B cell (primary cell): ENCODE measurements around the gene PTPN11. TPM values are rescaled to one million over a fixed set of nuclear protein-coding genes. Genes with fewer than 3 reads are reported as not detected.

ENCODE experiments used
- ATAC-seq: fragments of 200-7000 bp; cut with Tn5 transposase; one replicate; pipeline ENCODE4 v1.10.0; 2021; ENCODE audit warnings: low read depth, mild to moderate bottlenecking, moderate number of reproducible peaks, moderate library complexity
- CTCF ChIA-PET: fragments of 350-600 bp; sonication (Branson Sonifier 250); formaldehyde crosslinking; loops from one replicate; lab custom pipeline; 2021; ENCODE audit warnings: antibody characterized with exemption, inconsistent platforms; lab: Charles Lee
- POLR2A ChIA-PET: fragments of 350-600 bp; sonication (Branson Sonifier 250); formaldehyde crosslinking; loops from one replicate; lab custom pipeline; 2021; ENCODE audit warnings: antibody characterized with exemption; lab: Charles Lee
- DNase-seq: peaks from one replicate; pipeline ENCODE4 v3.0.0; 2013
- H2AFZ ChIP-seq: 2 replicates; pipeline ENCODE4 v1.6.1; 2012; ENCODE audit warnings: mild to moderate bottlenecking, low read depth, low read length; ENCODE audit not compliant: insufficient read depth, poor library complexity, severe bottlenecking
- H3K27ac ChIP-seq, 2 donors: 1 replicate in 1 of 2; 2 replicates in 1 of 2; pipeline ENCODE4 v1.5.1; 2012 to 2013; ENCODE audit warnings: low read length in 2 of 2, mild to moderate bottlenecking in 2 of 2, moderate library complexity in 1 of 2
- H3K27me3 ChIP-seq, 4 experiments: fragments of 200-600 bp in 1 of 4; sonication (generic) in 1 of 4; replicated peaks in 1 of 4; 1 replicate in 2 of 4; 2 replicates in 2 of 4; pipeline versions ENCODE4 v1.6.1 to v1.7.0; 2013 to 2016; ENCODE audit warnings: low read length in 3 of 4, mild to moderate bottlenecking in 2 of 4, mixed read lengths in 1 of 4, moderate library complexity in 1 of 4; ENCODE audit not compliant: insufficient read depth in 4 of 4, control insufficient read depth in 3 of 4; ENCODE audit errors: control extremely low read depth in 1 of 4
- H3K36me3 ChIP-seq, 2 experiments: replicated peaks in 1 of 2; 1 replicate in 1 of 2; 2 replicates in 1 of 2; pipeline versions ENCODE4 v1.6.1 to v1.7.1; 2013; ENCODE audit warnings: low read length in 1 of 2; ENCODE audit not compliant: insufficient read depth in 2 of 2, control insufficient read depth in 1 of 2; ENCODE audit errors: control extremely low read depth in 1 of 2, extremely low read depth in 1 of 2
- H3K4me1 ChIP-seq, 2 donors: fragments of 200-600 bp in 1 of 2; sonication (generic) in 1 of 2; 1 replicate in 1 of 2; 2 replicates in 1 of 2; pipeline versions ENCODE4 v1.5.1 to v1.6.1; 2013 to 2017; ENCODE audit warnings: low read length in 2 of 2; ENCODE audit not compliant: control insufficient read depth in 2 of 2, insufficient read depth in 2 of 2
- H3K4me2 ChIP-seq: replicated peaks from 2 replicates; pipeline ENCODE3; 2012; ENCODE audit warnings: mild to moderate bottlenecking, low read depth, low read length; ENCODE audit not compliant: poor library complexity, severe bottlenecking
- H3K4me3 ChIP-seq, 5 experiments: fragments of 200-600 bp in 1 of 5; sonication (generic) in 1 of 5; 1 replicate in 3 of 5; 2 replicates in 2 of 5; pipeline versions ENCODE4 v1.5.1 to v1.7.0; 2011 to 2016; ENCODE audit warnings: low read length in 4 of 5, mild to moderate bottlenecking in 4 of 5, low read depth in 2 of 5, control low read depth in 1 of 5, moderate library complexity in 1 of 5; ENCODE audit not compliant: insufficient read depth in 1 of 5; ENCODE audit errors: control extremely low read depth in 1 of 5, extremely low read depth in 1 of 5
- H3K79me2 ChIP-seq: fragments of 200-600 bp; sonication (generic); one replicate; pipeline ENCODE4 v1.6.0; 2016; ENCODE audit warnings: low read length; ENCODE audit not compliant: control insufficient read depth, insufficient read depth
- H3K9ac ChIP-seq: fragments of 200-600 bp; sonication (generic); 2 replicates; pipeline ENCODE4 v1.6.1; 2017; ENCODE audit warnings: mild to moderate bottlenecking, low read length, moderate library complexity
- H3K9me3 ChIP-seq, 3 donors: one replicate each; pipeline versions ENCODE4 v1.6.1 to v1.7.1; 2013; ENCODE audit warnings: low read length in 2 of 3; ENCODE audit not compliant: control insufficient read depth in 2 of 3, insufficient read depth in 1 of 3; ENCODE audit errors: control extremely low read depth in 1 of 3
- H4K20me1 ChIP-seq: 2 replicates; pipeline ENCODE4 v1.6.0; 2012; ENCODE audit warnings: mild to moderate bottlenecking, low read length; ENCODE audit not compliant: insufficient read depth, control insufficient read depth, poor library complexity, severe bottlenecking
- H3K27ac Mint-ChIP-seq: one replicate; pipeline ENCODE4 v1.8.0; 2021; ENCODE audit warnings: mixed read lengths
- H3K27me3 Mint-ChIP-seq: one replicate; pipeline ENCODE4 v1.8.0; 2021; ENCODE audit warnings: mixed read lengths
- H3K4me1 Mint-ChIP-seq: one replicate; pipeline ENCODE4 v1.8.0; 2021; ENCODE audit warnings: mixed read lengths
- H3K4me3 Mint-ChIP-seq: one replicate; pipeline ENCODE4 v1.8.0; 2021; ENCODE audit warnings: mixed read lengths
- H3K9me3 Mint-ChIP-seq: one replicate; pipeline ENCODE4 v1.8.0; 2022; ENCODE audit warnings: mixed read lengths; ENCODE audit not compliant: insufficient read depth
- EZH2 ChIP-seq: IDR thresholded peaks from 2 replicates; pipeline ENCODE4 v1.6.1; 2012; ENCODE audit warnings: borderline replicate concordance, low read depth, mild to moderate bottlenecking, moderate library complexity, low read length; ENCODE audit not compliant: insufficient read depth, poor library complexity, severe bottlenecking
- WGBS: methylation state at CpG from one replicate; pipeline ENCODE4 v1.1.5; 2013; ENCODE audit warnings: missing lambda C conversion rate; ENCODE audit not compliant: insufficient coverage; 5-methylcytosine and 5-hydroxymethylcytosine counted together
- intact Hi-C: fragments of 100-400 bp; cut with micrococcal nuclease; formaldehyde crosslinking; loops from one replicate; pipeline ENCODE4 v1.10.0; 2022
- polyA plus RNA-seq: library from polyadenylated mRNA; depleted of rRNA; stranded (reverse); fragments of >200 nt; gene quantifications from 2 replicates; pipeline ENCODE4 v1.2.3, GENCODE V29; 2012
- total RNA-seq, 2 donors: library from RNA; stranded (reverse); fragments of 120-200 nt in 1 of 2; gene quantifications; 1 replicate in 1 of 2; 2 replicates in 1 of 2; pipeline versions ENCODE4 v1.2.3 to v1.2.4, GENCODE V29; 2013 to 2022
- TF ChIP-seq, protein P1 (sequence below): fragments of 200-600 bp; IDR thresholded peaks from one replicate; pipeline ENCODE4 v1.8.0; 2022; ENCODE audit warnings: antibody characterized with exemption, mild to moderate bottlenecking

PTPN11 gene
- total and polyA plus RNA-seq, 2 donors (not counting 1 experiment from before 2014, with no cell fraction given) = 7.8 to 53.1 TPM

- Mint-ChIP-seq H3K27me3 (no peaks in the 10 kb centered on the region), H3K27ac (no peak overlapping the region), H3K4me3 (no peak overlapping the region), H3K4me1 (peaks cover 32% of the 10 kb centered on the region), H3K9me3 (no peaks in the 10 kb centered on the region)
- intact Hi-C loops = no loop called here
- H3K4me3 ChIP-seq = no peak overlapping the region
- no peak overlapping the region for H2AFZ ChIP-seq
- H3K9me3 ChIP-seq = no peaks in the 10 kb centered on the region
- CTCF ChIA-PET = interaction anchor here (1.7 kb wide), 1 partner anchor 13 kb away, joined by 8 read pairs; no protein-coding TSS in a partner anchor
- no peak overlapping the region for H3K27ac ChIP-seq
- no peak for TF ChIP-seq EZH2
- TF ChIP-seq, protein P1, sequence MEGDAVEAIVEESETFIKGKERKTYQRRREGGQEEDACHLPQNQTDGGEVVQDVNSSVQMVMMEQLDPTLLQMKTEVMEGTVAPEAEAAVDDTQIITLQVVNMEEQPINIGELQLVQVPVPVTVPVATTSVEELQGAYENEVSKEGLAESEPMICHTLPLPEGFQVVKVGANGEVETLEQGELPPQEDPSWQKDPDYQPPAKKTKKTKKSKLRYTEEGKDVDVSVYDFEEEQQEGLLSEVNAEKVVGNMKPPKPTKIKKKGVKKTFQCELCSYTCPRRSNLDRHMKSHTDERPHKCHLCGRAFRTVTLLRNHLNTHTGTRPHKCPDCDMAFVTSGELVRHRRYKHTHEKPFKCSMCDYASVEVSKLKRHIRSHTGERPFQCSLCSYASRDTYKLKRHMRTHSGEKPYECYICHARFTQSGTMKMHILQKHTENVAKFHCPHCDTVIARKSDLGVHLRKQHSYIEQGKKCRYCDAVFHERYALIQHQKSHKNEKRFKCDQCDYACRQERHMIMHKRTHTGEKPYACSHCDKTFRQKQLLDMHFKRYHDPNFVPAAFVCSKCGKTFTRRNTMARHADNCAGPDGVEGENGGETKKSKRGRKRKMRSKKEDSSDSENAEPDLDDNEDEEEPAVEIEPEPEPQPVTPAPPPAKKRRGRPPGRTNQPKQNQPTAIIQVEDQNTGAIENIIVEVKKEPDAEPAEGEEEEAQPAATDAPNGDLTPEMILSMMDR = no peak
- POLR2A ChIA-PET = no interaction called here
- H3K79me2 ChIP-seq = peaks cover 98% of the 10 kb centered on the region
- H3K4me1 ChIP-seq = peaks cover 2 to 6% of the 10 kb centered on the region in 2 donors
- no peak overlapping the region for H3K9ac ChIP-seq
- no peak overlapping the region for H3K4me2 ChIP-seq
- DNase-seq (no peak), ATAC-seq (no peak)
- H3K36me3 ChIP-seq = no peaks in the 10 kb centered on the region
- H3K27me3 ChIP-seq = no peaks in the 10 kb centered on the region
- H4K20me1 ChIP-seq = peaks cover 72% of the 10 kb centered on the region
- WGBS = no CpG with 5 or more reads among the region's 3 CpGs
Observed at GRCh38 chr12:112374166-112374740, 44.5 kb upstream of the PTPN11 start.

DNA sequence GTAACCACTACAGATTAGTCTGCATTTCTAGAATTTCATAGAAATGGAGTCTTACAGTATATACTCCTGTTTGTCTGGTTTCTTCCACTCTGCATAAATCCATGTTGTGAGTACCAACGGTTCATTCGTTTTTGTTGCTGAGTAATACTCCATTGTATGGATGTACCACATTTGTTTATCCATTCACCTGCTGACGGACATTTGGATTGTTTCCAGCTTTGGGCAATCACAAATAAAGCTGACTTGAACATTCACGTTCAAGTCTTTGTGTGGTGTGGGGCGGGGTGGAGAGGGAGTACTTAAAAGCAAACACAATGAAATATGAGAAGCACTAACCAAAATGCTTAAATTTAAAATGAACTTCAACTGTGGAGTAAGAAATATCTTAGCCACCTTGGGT is 43.6 kb upstream of the PTPN11 start:
- H3K4me2 ChIP-seq = no peak overlapping the region
- no peaks in the 10 kb centered on the region for H3K36me3 ChIP-seq
- no CpG with 5 or more reads among the region's 5 CpGs for whole genome bisulfite sequencing
- no peaks in the 10 kb centered on the region for H3K27me3 Mint-ChIP-seq
- CTCF ChIA-PET = interaction anchor here (0.8 to 1.7 kb wide), 2 partner anchors 12 to 172 kb away, joined by 3 to 8 read pairs; no protein-coding TSS in a partner anchor
- TF ChIP-seq, protein P1 = no peak
- no peak for TF ChIP-seq EZH2
- H3K27ac ChIP-seq = no peak overlapping the region
- H3K4me1 ChIP-seq = peaks cover 3 to 5% of the 10 kb centered on the region in 2 donors
- ATAC-seq (no peak), DNase-seq (no peak)
- H3K4me1 Mint-ChIP-seq = peaks cover 30% of the 10 kb centered on the region
- no peak overlapping the region for H3K4me3 ChIP-seq
- H3K27me3 ChIP-seq = no peaks in the 10 kb centered on the region
- H3K79me2 ChIP-seq = peaks cover 96% of the 10 kb centered on the region
- H3K9me3 Mint-ChIP-seq = no peaks in the 10 kb centered on the region
- peaks cover 64% of the 10 kb centered on the region for H4K20me1 ChIP-seq
- H3K4me3 Mint-ChIP-seq = no peak overlapping the region
- POLR2A ChIA-PET = no interaction called here
- no peak overlapping the region for H3K9ac ChIP-seq
- no peaks in the 10 kb centered on the region for H3K9me3 ChIP-seq
- H3K27ac Mint-ChIP-seq = no peak overlapping the region
- no peak overlapping the region for H2AFZ ChIP-seq
- intact Hi-C loops = no loop called here
